LHCN-M2 (cell line): Measurements from ENCODE around the gene IGFBP7. TPM values are rescaled to one million over a fixed set of nuclear protein-coding genes. Genes with fewer than 3 reads are reported as not detected.

ENCODE experiments used
- DNase-seq: peaks from one replicate; pipeline ENCODE4 v3.0.0-alpha.2; 2012; ENCODE audit warnings: low read depth
- total RNA-seq: library from RNA; depleted of rRNA; stranded (reverse); fragments of >200 nt; gene quantifications from 2 replicates; pipeline ENCODE4 v1.2.3, GENCODE V29; 2014

Gene IGFBP7
- total RNA-seq, 1 experiment from 2014 or later: 221 TPM

DNA sequence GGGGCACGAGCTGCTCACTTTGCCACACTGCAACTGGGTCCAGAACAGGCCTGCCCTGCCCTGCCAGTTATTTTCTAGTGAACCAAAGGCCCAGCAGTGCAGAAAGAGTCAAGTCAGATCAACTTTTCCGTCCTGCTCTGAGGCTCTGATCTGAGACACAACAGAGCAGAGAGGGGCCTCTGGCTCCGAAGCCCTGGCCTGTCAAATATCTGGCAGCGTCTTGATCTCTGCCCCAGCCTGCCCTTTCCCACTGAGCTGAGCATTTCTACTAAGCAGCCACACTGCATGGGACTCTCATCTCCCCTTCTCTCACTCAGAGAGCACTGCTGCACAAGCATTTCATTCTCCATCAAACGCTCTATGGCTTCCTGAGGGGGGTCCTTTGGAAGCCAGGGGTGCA is 11.8 kb downstream of the IGFBP7 start:
- no peak for DNase-seq

DNA sequence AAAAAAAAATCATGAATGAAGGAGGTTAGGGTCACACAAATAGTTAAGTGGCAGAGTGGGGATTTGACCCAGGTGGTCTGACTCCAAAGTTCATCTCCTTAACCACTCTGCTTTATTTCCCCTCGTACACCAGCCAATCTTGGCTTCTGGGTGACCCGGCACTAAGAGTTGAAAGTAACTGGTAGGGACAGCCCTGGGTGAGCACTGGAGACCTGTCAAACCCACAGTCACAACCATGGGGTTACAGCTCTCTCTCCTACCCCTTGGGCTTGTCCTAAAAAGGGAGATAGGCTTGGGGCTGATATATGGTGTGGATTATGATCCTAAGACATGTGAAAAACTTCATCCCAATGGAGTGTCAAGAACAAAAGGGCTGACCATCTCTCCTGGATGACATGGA is 12.5 kb downstream of the IGFBP7 start:
- DNase-seq: no peak

DNA sequence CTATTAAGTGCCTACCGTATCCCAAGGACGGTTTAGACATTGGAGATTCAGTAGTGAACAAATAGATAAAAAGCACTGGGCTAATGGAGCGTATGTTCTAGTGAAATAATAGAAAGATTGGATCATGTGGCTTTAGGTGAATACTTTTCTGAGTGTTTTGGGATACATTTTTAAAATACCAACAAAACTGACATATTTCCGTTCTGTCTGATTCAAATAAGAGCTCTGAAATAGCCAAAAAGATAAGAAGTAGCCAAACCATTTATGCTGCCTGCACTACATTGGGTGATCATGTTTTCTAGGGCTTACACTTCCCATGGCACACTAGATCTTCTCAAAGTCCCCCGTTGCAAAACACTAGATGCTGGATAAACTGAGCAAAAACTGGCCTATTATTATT is 14.2 kb downstream of the IGFBP7 start:
- DNase-seq: no peak

DNA sequence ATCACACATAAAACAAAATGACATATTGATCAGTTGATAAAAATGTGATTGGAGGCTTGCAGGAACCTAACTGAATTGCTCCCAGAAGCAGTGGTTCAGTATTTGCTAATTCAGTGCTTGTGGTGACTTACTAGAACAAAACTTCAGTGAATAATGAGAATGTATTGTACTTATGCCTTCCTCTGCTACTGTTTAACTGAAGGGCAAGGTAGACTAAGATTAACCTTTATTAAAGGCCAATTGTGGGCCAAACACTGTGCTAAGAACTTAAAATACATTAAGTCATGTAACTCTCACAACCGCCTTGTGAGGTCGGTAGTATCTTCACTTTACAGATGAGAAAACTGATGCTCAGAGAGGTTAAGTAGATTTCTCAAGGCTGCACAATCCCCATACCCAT is 14.9 kb downstream of the IGFBP7 start:
- DNase-seq: no peak

DNA sequence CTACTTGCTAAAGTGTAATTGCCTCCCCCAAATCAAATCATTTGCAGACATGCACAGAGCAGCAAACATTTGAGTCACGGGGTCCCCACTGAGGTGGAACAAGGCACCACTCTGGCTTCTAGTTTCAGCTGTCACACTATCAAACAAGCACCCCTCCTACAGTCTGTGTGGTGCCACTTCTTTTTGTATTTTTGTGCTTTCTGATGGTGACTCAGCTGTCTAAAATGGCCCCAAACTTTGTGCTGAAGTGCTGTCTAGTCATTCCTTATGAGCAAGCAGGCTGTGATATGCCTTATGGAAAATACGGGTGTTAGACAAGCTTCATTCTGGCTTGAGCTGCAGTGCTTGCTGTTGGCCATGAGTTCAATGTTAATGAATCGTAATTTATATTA is 15.4 kb downstream of the IGFBP7 start:
- DNase-seq: peak; percentile 82

DNA sequence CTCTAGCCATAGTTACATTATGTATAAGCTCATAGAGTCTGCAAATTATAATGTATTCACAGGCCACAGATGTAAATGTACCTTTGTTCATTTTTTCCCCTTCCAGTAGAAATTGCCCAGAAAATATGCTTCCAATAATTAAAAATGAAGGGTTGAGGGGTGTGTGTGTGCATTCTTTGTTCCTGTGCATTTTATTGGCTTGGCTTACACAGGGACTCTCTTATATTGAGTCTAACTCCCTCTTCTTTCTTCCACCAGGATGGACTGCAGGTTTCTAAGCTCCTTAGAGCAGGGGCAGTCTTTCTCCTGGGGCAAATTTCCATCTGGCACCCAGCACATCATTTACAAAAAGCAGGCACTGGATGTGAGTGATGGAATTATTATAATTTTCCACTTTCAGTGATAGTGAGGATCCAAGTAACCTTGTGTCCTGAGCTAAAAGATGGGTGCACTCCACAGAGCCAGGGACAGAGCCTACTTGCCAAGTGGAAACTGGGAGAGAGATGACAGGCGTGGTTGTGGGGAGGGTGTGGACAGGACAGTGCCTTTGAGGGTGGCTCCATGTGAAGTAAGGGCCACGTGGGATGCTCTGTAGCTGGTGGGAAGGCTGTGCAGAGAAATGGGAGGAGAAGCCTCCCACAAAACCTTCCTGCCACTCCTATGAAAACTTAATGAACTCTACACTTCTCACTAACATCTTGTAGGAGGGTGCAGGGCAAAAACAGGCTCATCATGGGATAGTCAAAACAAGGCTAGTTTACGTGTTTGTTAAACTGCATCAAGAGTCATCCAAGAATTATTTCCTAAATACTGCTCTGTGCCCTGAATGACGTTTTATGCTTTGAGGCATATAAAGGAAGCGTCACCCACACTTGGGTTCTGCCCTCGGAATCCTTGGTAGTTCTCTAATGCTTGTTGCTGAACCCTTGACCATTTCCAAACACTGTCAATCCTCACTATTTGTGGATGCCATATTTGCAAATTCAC is 16.0 kb downstream of the IGFBP7 start:
- no peak for DNase-seq

DNA sequence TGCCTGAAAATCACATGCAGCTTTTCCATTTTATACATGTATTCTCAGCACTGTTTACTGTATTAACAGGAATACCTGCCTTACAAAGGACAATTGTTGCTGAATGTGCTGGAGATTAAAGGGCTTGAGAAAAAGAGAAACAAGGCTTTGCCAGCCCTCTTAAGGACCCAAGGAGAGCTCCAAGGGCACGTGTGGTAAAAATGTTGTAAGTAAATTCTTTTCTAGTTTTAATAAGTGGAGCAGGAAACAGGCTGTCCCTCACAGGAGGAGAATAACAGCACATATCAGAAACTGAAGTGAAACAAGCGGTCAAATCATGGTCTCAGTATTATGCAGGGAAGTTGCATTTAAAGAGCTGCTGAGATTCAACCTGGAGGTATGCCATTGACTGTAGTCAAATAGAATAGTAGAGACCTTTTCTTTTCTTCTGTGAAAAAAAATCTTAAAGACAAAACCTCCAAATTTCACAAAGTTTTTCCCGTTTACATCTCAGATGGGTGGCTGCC is 18.5 kb downstream of the IGFBP7 start:
- DNase-seq: no peak

DNA sequence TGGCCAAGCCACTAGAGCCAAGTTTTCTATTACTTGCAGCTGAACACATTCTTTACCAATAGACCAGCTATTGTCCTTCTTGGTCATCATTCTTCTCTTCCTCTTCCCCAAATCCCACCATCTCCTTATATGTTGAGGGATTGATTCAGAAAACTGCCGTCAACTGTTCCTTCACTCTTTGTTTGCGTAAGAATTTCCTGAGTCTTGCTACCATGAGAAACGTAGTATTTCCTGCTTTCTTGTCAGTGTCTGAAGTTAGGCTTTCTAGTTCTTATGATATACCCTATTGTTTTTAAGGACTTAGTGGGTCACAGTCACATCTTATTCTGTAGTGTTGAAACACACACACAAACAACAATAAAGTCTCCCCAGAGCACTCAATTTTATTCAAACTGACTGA is 20.1 kb downstream of the IGFBP7 start:
- DNase-seq: no peak

DNA sequence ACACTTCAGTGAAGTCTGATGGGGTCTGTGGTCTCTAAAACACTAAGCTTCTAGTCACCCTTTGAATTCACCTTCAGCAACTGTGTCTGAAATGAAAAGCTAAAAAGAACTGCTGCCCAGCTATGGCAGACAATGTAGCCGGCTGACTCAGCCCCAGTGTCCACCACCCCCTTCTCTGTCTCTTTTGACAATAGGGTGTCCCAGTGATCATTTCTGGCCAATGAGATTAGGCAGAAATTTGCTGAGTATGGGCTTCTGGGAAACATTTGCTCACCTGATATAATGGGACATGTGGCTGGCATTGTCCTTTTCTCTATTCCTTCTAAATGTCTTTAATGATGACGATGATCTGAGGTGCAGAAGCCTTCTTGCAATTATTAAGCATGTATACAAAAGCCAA is 20.6 kb downstream of the IGFBP7 start:
- DNase-seq: no peak

DNA sequence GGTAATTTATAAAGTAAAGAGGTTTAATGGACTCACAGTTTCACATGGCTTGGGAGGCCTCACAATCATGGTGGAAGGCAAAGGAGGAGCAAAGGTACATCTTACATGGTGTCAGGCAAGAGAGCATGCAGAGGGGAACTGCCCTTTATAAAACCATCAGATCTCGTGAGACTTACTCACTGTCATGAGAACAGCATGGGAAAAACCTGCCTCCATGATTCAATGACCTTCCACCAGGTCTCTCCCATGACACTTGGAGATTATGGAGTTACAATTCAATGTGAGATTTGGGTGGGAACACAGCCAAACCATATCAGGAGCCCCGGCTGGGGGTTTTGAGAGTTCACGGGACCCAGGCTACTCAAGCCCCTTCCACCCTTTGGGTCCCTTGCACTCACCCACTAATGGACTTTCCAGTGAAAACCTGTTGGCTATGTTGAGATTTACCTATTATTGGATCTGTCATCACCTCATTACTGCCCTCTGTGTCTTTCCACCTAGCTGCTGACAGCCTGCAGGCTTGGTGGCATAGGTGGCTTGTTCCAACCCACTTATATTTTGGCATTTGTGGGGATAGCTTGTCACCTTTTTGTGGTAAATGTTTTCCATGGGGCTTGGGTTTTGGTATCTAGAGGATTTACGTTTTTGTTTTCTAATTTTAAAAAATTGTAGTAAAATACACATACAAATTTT is 24.0 kb downstream of the IGFBP7 start:
- DNase-seq: no peak

DNA sequence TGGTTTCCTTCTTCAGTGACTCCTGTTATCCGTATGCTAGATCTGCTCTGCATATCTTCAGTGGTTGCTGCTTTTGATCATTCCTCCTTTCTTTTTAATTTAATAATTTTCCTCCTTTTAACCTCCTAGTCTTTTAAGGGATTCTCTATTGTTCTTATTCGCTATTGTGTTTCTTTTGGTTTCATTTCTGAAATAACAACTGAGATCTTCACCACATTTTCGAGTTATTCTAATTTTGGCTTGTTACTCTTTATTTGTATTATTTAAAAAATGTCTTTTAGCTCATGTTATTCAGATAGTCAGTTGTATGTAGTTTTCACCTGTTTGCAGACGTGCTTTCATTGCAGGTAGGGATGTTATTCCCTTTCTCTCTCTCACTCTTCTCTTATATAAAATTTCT is 24.9 kb downstream of the IGFBP7 start:
- no peak for DNase-seq

DNA sequence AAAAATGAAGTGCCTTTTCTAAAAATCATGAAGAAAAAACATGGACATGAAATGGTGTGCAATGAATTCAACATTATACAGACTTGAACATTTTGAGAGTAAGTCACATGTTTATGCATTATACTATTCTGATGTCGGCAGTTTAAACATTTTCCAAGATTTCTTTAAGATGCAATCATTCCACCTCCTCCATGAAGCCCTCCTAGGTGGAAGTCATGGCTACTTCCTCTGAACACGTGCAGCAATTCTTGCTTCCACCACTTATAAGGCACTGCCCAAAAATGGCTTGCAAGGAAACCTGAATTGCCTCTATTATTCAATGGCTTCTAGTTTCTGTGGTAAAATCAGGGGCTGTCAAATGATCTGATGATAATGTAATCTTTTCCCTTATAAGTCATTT is 25.8 kb downstream of the IGFBP7 start:
- no peak for DNase-seq

DNA sequence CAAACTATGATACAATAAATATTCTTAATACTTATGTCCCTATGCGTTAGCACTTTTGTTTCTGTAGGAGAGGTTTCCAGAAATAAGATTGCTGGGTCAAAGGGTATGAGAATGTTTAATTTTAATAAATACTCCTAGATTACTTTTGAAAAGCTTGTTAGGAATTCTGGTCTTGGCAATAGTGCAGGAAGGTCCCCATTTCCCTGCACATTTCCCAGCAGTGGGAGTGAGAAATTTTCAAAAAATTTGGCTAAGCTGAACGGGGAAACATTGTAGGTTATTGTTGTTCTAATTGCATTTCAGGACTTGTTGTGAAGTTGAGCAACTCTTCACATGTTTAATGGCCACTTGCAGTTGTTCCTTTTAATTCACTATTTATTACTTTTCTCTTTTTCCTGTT is 27.1 kb downstream of the IGFBP7 start:
- DNase-seq: no peak

DNA sequence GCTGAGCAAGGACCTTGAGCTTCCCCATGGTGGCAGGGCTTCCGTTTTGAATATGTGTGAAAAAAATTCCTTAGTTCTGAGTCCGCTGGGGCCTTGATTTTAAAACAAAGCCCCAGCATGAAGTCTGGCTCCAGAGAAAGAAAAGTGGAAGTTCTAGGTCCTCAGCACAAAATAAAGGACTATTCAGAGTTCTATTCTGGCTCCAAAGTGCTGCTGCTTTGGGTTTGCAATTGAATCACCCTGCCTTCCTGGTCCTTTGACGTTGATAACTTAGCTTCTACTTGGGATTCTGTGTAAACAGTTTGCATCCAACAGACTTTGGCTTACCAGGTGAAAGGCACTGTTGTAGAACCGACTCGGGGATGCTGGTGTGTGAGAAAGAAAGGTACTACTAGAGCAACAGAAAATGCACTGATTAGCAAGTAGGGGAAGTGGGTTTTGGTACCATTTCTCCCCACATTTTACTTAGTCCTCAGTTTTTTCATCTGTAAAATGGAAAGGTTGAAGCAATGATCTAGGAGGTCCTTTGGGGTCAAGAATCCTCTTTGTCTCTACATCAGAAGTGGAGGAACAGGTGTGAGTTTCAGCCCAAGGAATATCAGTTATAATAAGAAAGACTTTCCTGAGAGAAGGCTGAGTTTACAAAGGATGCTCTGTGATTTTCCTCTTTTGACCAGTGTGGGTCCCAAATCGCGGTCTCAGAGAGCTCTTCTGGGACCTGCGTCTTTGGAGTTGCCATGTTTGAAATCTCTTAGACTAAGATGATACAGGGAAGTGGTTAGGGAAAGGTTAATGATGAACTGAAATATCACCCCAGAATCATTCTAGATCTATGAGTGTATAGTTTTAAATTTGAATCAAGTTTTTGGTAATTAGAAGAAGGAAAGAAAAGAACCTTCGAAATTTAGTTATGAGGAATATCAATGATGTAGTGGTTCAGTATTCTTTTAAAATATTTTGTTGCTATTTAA is 28.2 kb downstream of the IGFBP7 start:
- DNase-seq: no peak

DNA sequence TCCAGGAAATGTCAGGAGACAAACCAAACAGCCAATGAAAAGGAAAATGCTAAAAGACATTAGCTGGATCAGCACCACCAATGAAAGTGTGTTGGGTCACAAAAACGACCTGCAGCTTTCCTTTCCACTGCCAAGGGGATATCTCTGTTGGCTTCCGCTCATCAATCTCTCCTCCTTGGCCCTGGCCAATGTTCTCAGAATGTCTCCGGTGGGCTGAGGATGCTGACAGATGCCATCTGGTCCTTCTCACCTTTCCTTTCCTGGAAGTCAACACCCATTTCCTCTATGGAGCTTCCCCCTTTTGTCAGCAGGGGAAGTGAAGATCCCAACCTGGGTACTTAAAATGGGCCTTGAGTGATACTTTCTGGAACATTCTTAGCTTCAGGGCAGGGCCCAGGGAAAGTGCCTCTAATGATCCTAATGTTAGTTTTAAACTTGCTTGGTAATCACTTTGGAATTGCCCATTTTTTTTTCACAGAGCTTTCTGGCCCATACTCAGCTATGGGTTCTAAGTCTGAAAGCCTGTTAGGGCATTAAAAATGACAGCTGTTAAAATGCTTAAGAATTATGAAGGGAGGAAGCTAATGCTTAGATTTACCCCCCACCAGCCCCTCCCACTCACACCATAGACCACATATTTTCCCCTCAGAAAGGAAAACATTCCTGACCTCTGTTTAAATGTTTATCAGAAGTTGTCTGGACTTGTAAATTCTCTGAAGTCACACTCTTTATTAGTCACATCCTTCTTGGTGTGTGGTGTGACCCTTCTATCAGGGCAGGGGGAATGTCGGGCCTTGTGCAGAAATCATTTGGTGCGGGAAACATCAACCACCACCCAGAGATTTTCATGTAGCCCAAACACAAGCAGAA is 29.2 kb downstream of the IGFBP7 start:
- DNase-seq: peak; percentile 92

DNA sequence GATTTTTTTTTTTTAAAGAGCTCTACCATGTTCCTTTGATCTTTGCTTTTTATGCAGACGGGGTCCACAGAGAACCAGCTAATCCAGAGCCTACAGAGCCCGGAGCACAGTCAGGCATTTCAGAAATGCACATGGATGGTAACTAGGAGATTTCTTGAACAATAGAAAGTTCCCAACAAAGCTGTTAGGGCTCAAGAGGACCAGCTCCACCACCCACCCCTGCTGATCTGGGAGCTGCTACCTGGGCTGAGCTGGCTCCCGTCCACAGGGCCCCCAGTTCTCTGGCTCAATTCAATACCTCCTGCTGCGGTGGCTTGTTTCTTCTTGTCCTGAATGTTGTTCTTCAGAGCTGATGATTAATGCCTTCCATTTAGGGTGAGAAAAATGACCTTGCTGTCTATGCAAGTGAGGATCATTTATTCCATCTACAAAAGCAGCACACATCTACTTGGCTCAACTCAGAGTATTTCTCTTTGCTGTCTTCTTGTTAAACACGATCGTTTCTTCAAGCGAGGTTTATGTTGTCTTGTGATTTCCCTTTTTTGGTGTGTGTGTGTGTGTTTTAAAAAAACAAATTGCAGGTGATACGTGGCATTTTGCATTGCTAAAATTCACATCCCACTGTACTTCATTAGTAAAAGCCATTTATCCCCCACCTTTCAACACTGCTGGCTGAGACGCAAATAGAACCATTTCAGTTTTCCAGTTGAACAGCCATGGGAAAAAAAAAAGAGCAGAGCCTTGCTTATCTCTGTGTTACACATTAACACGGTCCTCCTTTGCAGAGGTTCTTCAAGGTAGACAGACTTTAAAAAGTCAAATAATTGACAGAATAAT is 31.3 kb downstream of the IGFBP7 start:
- DNase-seq: no peak

DNA sequence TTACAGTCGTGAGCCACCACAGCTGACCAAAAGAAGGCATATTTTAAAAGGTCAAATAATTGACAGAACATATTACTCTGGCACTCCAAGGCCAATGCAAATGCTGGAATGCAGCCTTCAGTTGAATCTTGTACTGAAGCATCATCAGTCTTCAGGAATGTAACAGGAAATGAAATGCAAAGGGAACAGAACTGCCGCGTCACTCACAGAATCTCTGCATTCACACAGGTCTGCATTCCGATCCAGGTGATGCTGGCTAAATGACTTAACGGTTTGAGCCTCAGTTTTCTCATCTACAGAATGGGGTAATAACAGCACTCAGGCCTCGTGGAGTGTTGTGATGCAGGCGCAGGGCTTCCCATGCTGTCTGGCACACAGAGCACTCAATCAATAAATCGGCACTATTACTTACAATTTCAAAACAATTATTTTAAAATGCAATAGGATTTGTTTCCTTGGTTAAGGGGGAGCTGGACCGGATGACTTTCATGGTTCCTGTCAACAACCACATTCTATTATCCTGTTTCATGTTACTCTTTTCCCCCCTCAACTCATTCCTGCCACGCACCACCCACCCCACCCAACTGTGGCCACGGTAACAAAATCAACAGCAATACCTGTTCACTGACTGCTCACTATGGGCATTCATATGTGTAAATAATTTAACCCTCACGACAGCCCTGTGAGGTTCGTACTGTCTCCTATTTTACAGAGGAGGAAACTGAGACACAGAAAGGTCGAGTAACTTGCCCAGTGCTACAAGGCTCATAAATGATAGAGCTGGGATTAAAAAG is 32.4 kb downstream of the IGFBP7 start:
- DNase-seq: no peak

DNA sequence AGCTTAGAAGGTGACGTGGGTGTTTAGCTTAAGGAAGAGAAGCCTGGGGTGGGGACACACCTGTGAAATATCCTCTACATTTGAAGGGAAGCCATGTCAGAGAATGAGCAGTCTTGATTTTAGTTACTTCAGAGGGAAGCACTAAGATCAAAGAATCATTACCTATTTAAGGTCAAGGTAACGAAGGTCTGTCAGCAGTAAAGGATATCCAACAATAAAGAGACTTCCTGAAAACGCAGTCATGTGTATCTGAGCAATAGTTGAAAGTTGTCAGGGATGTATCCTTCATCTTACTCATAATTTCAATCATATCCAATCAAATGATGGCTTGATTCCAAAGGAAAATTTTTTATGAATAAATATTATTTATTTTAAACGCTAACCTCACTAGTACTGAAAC is 33.5 kb downstream of the IGFBP7 start:
- DNase-seq: no peak

DNA sequence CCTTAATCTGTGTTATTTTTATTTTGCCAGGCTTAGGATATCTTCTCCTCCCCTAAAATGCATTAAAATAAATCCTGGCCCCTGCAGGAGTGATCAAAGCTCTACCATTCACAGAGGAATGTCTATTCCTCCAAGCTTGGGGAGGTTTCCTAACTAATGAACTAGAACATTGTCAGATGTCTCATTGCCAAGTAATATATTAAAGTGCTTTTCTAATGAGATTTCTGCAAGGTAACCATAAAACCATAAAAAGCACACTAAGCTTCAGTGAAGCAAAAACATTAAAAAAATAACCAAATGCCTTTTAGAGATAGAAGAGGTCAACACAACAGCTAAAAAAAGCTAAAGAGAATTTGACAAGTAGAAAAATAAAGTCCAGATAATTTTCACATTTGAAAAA is 34.8 kb downstream of the IGFBP7 start:
- no peak for DNase-seq
